ENCODE results near the gene GRIK4. TPM values are rescaled to one million over a fixed set of nuclear protein-coding genes. Genes with fewer than 3 reads are reported as not detected.

Gene GRIK4
- total RNA-seq, 2 experiments from 2014 or later: not detected

- Mint-ChIP-seq H3K27ac (no peak overlapping the region), H3K9me3 (no peaks in the 10 kb centered on the region), H3K27me3 (peaks cover 10% of the 10 kb centered on the region), H3K36me3 (ENCODE audit: low read depth) (no peaks in the 10 kb centered on the region), H3K4me1 (ENCODE audit: low read depth) (no peaks in the 10 kb centered on the region), H3K4me3 (no peak overlapping the region)
- ChIA-PET POLR2A (no interaction called here), CTCF (no interaction called here)
- no peak for TF ChIP-seq CTCF (IDR thresholded peaks at IDR 0.05)
- DNase-seq (no peak), ATAC-seq (no peak)
- intact Hi-C loops (cut with micrococcal nuclease): no loop called here
Measured at GRCh38 chr11:120807414-120808150, 296.0 kb downstream of the GRIK4 start.

DNA sequence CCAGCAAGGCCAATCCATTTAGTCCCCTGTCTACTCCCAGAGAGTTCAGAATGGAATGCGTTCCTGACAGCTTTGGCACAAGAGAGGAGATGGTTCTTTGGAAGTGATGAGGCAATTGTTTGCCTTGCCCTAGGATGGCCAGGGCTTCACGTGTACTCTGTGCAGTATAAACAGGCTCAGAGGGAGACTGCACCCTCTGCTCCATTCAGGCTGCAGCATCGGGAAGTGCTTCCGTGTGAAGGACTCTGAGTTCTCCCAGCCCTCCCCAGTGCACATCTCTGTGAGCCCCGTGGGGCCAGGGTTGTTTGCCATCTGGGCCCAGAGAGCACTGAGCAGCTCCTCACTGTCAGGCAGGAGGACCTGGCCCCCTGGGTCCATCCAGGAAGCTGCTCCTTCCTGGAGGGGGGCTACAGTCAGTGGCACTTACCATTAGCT is 297.1 kb downstream of the GRIK4 start:
- CTCF ChIA-PET: no interaction called here
- POLR2A ChIA-PET: no interaction called here
- H3K27me3 Mint-ChIP-seq: peaks cover 8% of the 10 kb centered on the region
- H3K36me3 Mint-ChIP-seq (ENCODE audit: low read depth): no peaks in the 10 kb centered on the region
- no peak for ATAC-seq
- no peak for DNase-seq
- H3K4me3 Mint-ChIP-seq: no peak overlapping the region
- intact Hi-C loops (cut with micrococcal nuclease): no loop called here
- no peaks in the 10 kb centered on the region for H3K9me3 Mint-ChIP-seq
- H3K4me1 Mint-ChIP-seq (ENCODE audit: low read depth): no peaks in the 10 kb centered on the region
- TF ChIP-seq CTCF (IDR thresholded peaks at IDR 0.05): no peak
- H3K27ac Mint-ChIP-seq: no peak overlapping the region

DNA sequence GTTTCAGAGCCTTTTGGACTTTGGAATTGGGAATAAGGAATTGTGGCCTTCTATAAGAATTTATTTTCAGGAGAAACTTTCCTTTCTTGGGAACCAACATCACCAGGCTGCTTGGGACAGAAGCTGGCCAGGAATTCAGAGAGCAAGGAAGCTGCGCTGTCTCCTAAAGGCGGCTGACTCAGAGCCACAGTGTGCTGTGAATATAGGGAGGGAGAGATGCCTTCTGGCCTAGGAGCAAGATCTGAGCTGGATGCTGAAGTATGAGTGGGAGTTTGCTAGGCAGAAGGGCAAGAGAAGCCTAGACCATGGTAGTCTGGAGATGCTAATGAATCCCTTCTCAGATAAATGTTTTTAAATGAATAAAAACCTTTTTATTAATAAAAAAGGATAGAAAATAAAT is 298.7 kb downstream of the GRIK4 start:
- DNase-seq: no peak
- Mint-ChIP-seq H3K36me3 (ENCODE audit: low read depth) (no peaks in the 10 kb centered on the region), H3K4me3 (no peak overlapping the region), H3K27ac (no peak overlapping the region), H3K4me1 (ENCODE audit: low read depth) (no peaks in the 10 kb centered on the region), H3K9me3 (no peaks in the 10 kb centered on the region), H3K27me3 (peaks cover 6% of the 10 kb centered on the region)
- no peak for TF ChIP-seq CTCF (IDR thresholded peaks at IDR 0.05)
- CTCF ChIA-PET: interaction anchor here (1.0 kb wide), 1 partner anchor 8 kb away, joined by 5 read pairs; no protein-coding TSS in a partner anchor
- POLR2A ChIA-PET: no interaction called here
- intact Hi-C loops (cut with micrococcal nuclease): no loop called here
- no peak for ATAC-seq

DNA sequence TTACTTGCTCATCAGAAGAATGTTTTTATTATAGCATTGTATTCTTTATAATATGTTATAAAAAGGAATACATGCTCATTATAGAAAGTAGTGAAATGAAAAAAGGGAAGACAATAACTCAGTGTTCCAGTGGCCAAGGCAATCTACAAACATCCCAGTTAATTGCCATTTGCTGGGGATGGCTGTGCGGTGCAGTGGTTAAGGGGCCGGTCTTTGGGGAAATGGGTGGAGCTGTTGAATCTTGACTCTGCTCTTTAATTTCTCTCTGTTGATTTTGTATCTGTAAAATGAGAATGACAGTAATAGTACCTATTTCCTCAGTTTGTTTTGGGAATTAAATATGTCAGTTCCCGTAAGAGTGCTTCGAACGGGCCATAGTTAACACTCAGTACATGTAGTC is 299.7 kb downstream of the GRIK4 start:
- intact Hi-C loops (cut with micrococcal nuclease): no loop called here
- no peaks in the 10 kb centered on the region for H3K9me3 Mint-ChIP-seq
- DNase-seq (no peak), ATAC-seq (no peak)
- H3K27ac Mint-ChIP-seq: no peak overlapping the region
- H3K36me3 Mint-ChIP-seq (ENCODE audit: low read depth): no peaks in the 10 kb centered on the region
- ChIA-PET POLR2A (no interaction called here), CTCF (interaction anchor here (1.0 kb wide), 1 partner anchor 9 kb away, joined by 5 read pairs; no protein-coding TSS in a partner anchor)
- no peaks in the 10 kb centered on the region for H3K4me1 Mint-ChIP-seq (ENCODE audit: low read depth)
- H3K27me3 Mint-ChIP-seq: peaks cover 8% of the 10 kb centered on the region
- H3K4me3 Mint-ChIP-seq: no peak overlapping the region
- no peak for TF ChIP-seq CTCF (IDR thresholded peaks at IDR 0.05)

- Mint-ChIP-seq H3K27ac (no peak overlapping the region), H3K36me3 (ENCODE audit: low read depth) (no peaks in the 10 kb centered on the region), H3K4me1 (ENCODE audit: low read depth) (no peaks in the 10 kb centered on the region), H3K4me3 (no peak overlapping the region), H3K27me3 (peaks cover 8% of the 10 kb centered on the region), H3K9me3 (no peaks in the 10 kb centered on the region)
- intact Hi-C loops (cut with micrococcal nuclease): no loop called here
- POLR2A ChIA-PET: no interaction called here
- TF ChIP-seq CTCF (IDR thresholded peaks at IDR 0.05): no peak
- CTCF ChIA-PET: no interaction called here
- no peak for DNase-seq
- ATAC-seq: no peak
Measured at GRCh38 chr11:120811731-120812130, 300.2 kb downstream of the GRIK4 start.
